Ovary (tissue), 3 donors: Measurements from ENCODE around the gene RPS2.

Experiments
- CTCF ChIP-seq, 3 donors: fragments of 450-650 bp in 2 of 3; fragments of 200-600 bp in 1 of 3; IDR thresholded peaks; one replicate each; pipeline versions ENCODE4 v1.5.1 to v1.8.0; 2016 to 2022; ENCODE audit warnings: antibody characterized with exemption in 3 of 3, mild to moderate bottlenecking in 1 of 3
- EP300 ChIP-seq: sonication (generic); formaldehyde crosslinking; IDR thresholded peaks from one replicate; pipeline ENCODE4 v1.6.1; 2017; ENCODE audit warnings: antibody characterized with exemption
- POLR2A ChIP-seq: fragments of 450-650 bp; IDR thresholded peaks from one replicate; pipeline ENCODE4 v1.6.1; 2017; ENCODE audit warnings: antibody characterized with exemption, mild to moderate bottlenecking, moderate library complexity
- donor health status: DM: no; HTN: no; CAD: no.

- TF ChIP-seq CTCF (IDR thresholded peaks at IDR 0.05) (no peak), POLR2A (no peak), EP300 (no peak)
Observed at GRCh38 chr16:2007081-2007836, 42.6 kb upstream of the RPS2 start.
